Aorta (tissue), 5 donors: Measurements from ENCODE around the gene MPPED1. TPM values are rescaled to one million over a fixed set of nuclear protein-coding genes. Genes with fewer than 3 reads are reported as not detected.

Experiments
- ATAC-seq: fragments of 200-7000 bp; cut with Tn5 transposase; one replicate; pipeline ENCODE4 v1.9.1; 2022; ENCODE audit warnings: moderate library complexity; ENCODE audit not compliant: low FRiP score
- DNase-seq, 2 donors: peaks; one replicate each; pipeline ENCODE4 v3.0.0-alpha.2; 2020
- H3K27ac ChIP-seq, 2 donors: one replicate each; pipeline ENCODE4 v1.5.1; 2013; ENCODE audit warnings: low read length in 2 of 2, mild to moderate bottlenecking in 2 of 2, moderate library complexity in 2 of 2, control low read depth in 1 of 2, inconsistent platforms in 1 of 2, low read depth in 1 of 2
- H3K27me3 ChIP-seq, 2 donors: one replicate each; pipeline ENCODE4 v1.6.1; 2013; ENCODE audit warnings: control low read depth in 1 of 2, low read length in 1 of 2, mild to moderate bottlenecking in 1 of 2, moderate library complexity in 1 of 2; ENCODE audit not compliant: insufficient read depth in 2 of 2, control insufficient read depth in 1 of 2
- H3K36me3 ChIP-seq, 2 donors: one replicate each; pipeline ENCODE4 v1.6.1; 2013; ENCODE audit warnings: control low read depth in 1 of 2, low read length in 1 of 2, mild to moderate bottlenecking in 1 of 2; ENCODE audit not compliant: insufficient read depth in 2 of 2, control insufficient read depth in 1 of 2
- H3K4me1 ChIP-seq, 2 donors: one replicate each; pipeline ENCODE4 v1.6.1; 2013; ENCODE audit warnings: low read length in 2 of 2, control low read depth in 1 of 2, mild to moderate bottlenecking in 1 of 2, moderate library complexity in 1 of 2; ENCODE audit not compliant: insufficient read depth in 2 of 2, control insufficient read depth in 1 of 2
- H3K4me3 ChIP-seq, 2 donors: one replicate each; pipeline ENCODE4 v1.5.1; 2013; ENCODE audit warnings: low read length in 2 of 2, control low read depth in 1 of 2, mild to moderate bottlenecking in 1 of 2
- H3K9me3 ChIP-seq: one replicate; pipeline ENCODE4 v1.6.1; 2013; ENCODE audit warnings: mild to moderate bottlenecking, low read length; ENCODE audit not compliant: control insufficient read depth
- WGBS, 2 donors: extraction: QIAGEN DNeasy Blood & Tissue Kit; methylation state at CpG; one replicate each; pipeline ENCODE4 v1.1.7; 2013; 5-methylcytosine and 5-hydroxymethylcytosine counted together
- intact Hi-C, 2 donors: fragments of 100-400 bp; cut with DNase I; formaldehyde crosslinking; loops; one replicate each; pipeline versions ENCODE4 v1.14.2 to v1.15.0; 2022
- polyA plus RNA-seq, 2 donors: library from polyadenylated mRNA; stranded (reverse); fragments of 200-250 nt; gene quantifications; one replicate each; pipeline ENCODE4 v1.2.3, GENCODE V29; 2013
- total RNA-seq, 2 donors: library from RNA; stranded (reverse); fragmentation: NEBNext Ultra II Directional; extraction: Animal tissue kit (Norgen Biotek cat#: 25700); gene quantifications; one replicate each; pipeline ENCODE4 v1.2.1, GENCODE V29; 2021
- donor health status: healthy with polysubstance abuse.
- donor health status: Bipolar disorder and iron deficiency.
- donor health status: DM: no; HTN: no; CAD: no.
- donor health status: DM: no; HTN: no; CAD: no.
- donor health status: DM: yes; HTN: yes; CAD: no.

Gene MPPED1
- total and polyA plus RNA-seq, 4 donors = not detected

DNA sequence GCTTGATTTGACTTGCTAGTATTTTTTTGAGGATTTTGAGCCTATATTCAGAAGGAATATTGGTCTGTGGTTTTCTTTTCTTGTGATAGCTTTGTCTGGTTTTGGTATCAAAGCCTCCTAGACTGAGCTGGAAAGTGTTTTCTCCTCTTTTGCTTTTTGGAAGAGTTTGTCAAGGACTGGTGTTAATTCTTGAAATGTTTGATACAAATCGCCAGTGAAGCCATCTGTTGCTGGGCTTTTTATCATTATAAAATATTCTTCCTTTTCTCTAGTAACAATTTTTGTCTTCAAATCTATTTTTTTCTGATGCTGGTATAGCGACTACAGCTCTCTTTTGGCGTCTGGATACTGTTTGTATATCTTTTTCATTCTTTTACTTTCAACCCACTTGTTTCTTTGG is 45.2 kb downstream of the MPPED1 start:
- Histone ChIP-seq H3K9me3 (peaks cover 6% of the 10 kb centered on the region), H3K27me3 (no peaks in the 10 kb centered on the region), H3K4me3 (no peak overlapping the region), H3K36me3 (no peaks in the 10 kb centered on the region), H3K27ac (no peak overlapping the region), H3K4me1 (no peaks in the 10 kb centered on the region)
- 76 to 78% methylated on average over 3 of the region's 3 CpGs for WGBS, 2 donors
- DNase-seq (no peak), ATAC-seq (no peak)
- intact Hi-C loops = no loop called here

DNA sequence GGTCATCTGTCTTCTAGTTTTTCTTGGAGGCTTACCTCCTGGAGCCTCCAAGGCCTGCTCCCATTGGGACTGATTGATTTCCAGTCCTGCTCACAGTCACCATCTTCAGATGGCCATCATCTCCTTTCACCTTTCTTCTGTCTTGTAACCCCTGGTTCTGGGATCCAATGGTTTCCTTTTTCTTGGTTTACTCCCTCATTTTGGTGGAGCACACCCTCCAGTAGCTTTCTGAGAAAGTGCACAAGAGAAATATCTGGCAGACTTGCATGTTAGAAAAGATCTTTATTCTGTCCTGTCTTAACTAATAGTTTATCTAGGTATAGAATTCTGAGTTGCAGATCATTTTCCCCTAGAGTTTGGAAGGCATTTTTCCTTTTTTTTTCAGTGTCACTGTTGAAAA is 50.9 kb downstream of the MPPED1 start:
- H3K36me3 ChIP-seq = no peaks in the 10 kb centered on the region
- no peak for DNase-seq
- intact Hi-C loops = no loop called here
- peaks cover 8% of the 10 kb centered on the region for H3K9me3 ChIP-seq
- no peak overlapping the region for H3K4me3 ChIP-seq
- no peaks in the 10 kb centered on the region for H3K27me3 ChIP-seq
- no peak overlapping the region for H3K27ac ChIP-seq
- no peak for ATAC-seq
- no peaks in the 10 kb centered on the region for H3K4me1 ChIP-seq

- DNase-seq (peak in 1 of 2 donors; percentile 30), ATAC-seq (no peak)
- Histone ChIP-seq H3K36me3 (no peaks in the 10 kb centered on the region), H3K4me1 (no peaks in the 10 kb centered on the region), H3K27me3 (no peaks in the 10 kb centered on the region), H3K9me3 (peaks cover 7% of the 10 kb centered on the region), H3K4me3 (no peak overlapping the region), H3K27ac (no peak overlapping the region)
- intact Hi-C loops = no loop called here
- WGBS, 2 donors = 71 to 72% methylated on average over 8 of the region's 8 CpGs
These were observed 53.0 kb downstream of the MPPED1 start for GRCh38 chr22:43464809-43465208.

GRCh38 chr22:43465291-43466015 is 53.6 kb downstream of the MPPED1 start:
- WGBS, 2 donors = 80% methylated on average over 23 of the region's 23 CpGs
- no peaks in the 10 kb centered on the region for H3K4me1 ChIP-seq
- ATAC-seq (no peak), DNase-seq (peak in 1 of 2 donors; percentile 48)
- H3K27me3 ChIP-seq = no peaks in the 10 kb centered on the region
- intact Hi-C loops = no loop called here
- no peaks in the 10 kb centered on the region for H3K36me3 ChIP-seq
- H3K27ac ChIP-seq = no peak overlapping the region
- no peak overlapping the region for H3K4me3 ChIP-seq
- peaks cover 5% of the 10 kb centered on the region for H3K9me3 ChIP-seq

DNA sequence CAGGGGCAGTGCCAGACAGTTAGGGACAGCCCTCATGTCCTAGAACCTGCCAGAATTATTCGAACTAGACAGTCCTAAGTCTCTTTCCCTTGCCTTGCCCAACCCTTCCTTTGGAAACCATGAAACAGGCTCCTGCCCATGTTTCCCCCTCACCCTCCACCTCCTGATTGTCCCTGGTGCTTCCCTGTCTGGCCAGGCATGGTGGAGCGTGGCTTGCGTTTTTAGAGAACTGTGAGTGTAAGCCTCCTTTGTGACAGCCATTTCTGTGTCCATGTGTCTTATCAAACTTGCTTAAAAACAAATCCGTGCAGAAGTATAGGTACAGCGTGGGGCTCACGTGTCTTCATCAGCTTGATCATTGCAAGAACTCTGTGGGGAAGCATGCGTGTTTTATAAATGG is 54.9 kb downstream of the MPPED1 start:
- no peak overlapping the region for H3K4me3 ChIP-seq
- no peaks in the 10 kb centered on the region for H3K4me1 ChIP-seq
- H3K27ac ChIP-seq = no peak overlapping the region
- DNase-seq (peak in 1 of 2 donors; percentile 2), ATAC-seq (no peak)
- WGBS, 2 donors = 76 to 84% methylated on average over 7 of the region's 7 CpGs
- peaks cover 2% of the 10 kb centered on the region for H3K9me3 ChIP-seq
- intact Hi-C loops = no loop called here
- no peaks in the 10 kb centered on the region for H3K36me3 ChIP-seq
- H3K27me3 ChIP-seq = no peaks in the 10 kb centered on the region

GRCh38 chr22:43467216-43467940 is 55.6 kb downstream of the MPPED1 start:
- ATAC-seq = no peak
- Histone ChIP-seq H3K27ac (no peak overlapping the region), H3K27me3 (no peaks in the 10 kb centered on the region), H3K4me1 (no peaks in the 10 kb centered on the region), H3K4me3 (no peak overlapping the region), H3K36me3 (no peaks in the 10 kb centered on the region), H3K9me3 (no peaks in the 10 kb centered on the region)
- 70 to 73% methylated on average over 21 of the region's 21 CpGs for WGBS, 2 donors
- intact Hi-C loops = no loop called here
- DNase-seq = peak in 1 of 2 donors; percentile 51

DNA sequence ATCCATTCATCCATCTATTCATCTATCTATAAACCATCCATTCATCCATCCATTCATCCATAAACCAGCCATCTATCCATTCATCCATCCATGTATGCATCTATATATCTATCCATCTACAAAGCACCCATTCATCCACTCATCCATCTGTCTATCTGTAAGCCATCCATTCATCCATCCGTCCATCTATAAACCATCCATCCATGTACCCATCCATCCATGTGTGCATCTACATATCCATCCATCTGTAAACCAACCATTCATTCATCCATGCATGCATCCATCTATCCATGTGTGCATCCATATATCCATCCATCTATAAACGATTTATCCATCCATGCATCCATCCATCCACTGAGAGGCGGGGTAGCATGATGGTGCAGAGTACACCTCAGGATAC is 58.4 kb downstream of the MPPED1 start:
- no peak for DNase-seq

DNA sequence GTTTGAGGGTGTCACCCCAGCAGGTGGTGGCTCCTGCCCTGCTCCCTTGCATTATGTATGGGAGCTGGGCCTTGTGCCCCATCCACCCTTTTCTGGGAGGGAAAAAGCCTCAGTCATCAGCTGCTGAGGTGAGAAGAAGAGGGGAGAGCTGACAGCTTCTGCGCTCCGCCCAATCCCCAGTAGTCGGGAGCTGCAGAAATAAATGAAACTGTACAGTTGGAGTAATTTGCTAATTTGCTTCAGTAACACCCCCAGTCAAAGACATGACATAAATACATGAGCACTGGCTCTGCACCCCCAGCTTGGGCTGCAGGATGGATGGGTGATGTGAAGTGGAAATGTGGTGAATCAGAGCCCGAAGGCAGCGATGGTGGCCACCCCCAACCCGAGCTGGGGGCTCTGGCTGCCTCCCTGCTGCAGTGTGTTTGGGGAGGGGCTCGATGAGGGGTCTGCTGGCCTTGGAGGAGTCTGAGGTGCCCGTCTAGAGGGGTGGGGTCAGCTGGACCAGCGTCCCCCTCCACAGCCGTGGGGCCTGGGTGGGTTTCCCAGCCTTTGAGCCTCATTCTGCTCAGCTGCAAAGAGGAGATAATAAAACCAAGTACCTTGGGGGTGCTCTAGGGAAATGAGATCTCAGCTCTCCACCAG is 59.2 kb downstream of the MPPED1 start:
- intact Hi-C loops = no loop called here
- 81% methylated on average over 10 of the region's 10 CpGs for WGBS, 2 donors
- Histone ChIP-seq H3K27ac (no peak overlapping the region), H3K4me3 (no peak overlapping the region), H3K27me3 (no peaks in the 10 kb centered on the region), H3K36me3 (no peaks in the 10 kb centered on the region), H3K4me1 (no peaks in the 10 kb centered on the region), H3K9me3 (no peaks in the 10 kb centered on the region)
- ATAC-seq (no peak), DNase-seq (peak in 1 of 2 donors; percentile 51)

More for the DNA sequence above, 58.4 kb downstream of the MPPED1 start:
- no peaks in the 10 kb centered on the region for H3K27me3 ChIP-seq
- intact Hi-C loops = no loop called here
- no peaks in the 10 kb centered on the region for H3K4me1 ChIP-seq
- 79 to 86% methylated on average over 3 of the region's 3 CpGs for WGBS, 2 donors
- ATAC-seq = no peak
- H3K27ac ChIP-seq = no peak overlapping the region
- H3K36me3 ChIP-seq = no peaks in the 10 kb centered on the region
- no peaks in the 10 kb centered on the region for H3K9me3 ChIP-seq
- no peak overlapping the region for H3K4me3 ChIP-seq
